ENCODE measurements around the gene SCUBE1. TPM values are rescaled to one million over a fixed set of nuclear protein-coding genes. Genes with fewer than 3 reads are reported as not detected.

SCUBE1 gene
- polyA plus RNA-seq, 1 donor from 2014 or later = not detected

- H3K27me3 Mint-ChIP-seq = peaks cover 1% of the 10 kb centered on the region
Measured at GRCh38 chr22:43245717-43246116, 97.5 kb downstream of the SCUBE1 start.

DNA sequence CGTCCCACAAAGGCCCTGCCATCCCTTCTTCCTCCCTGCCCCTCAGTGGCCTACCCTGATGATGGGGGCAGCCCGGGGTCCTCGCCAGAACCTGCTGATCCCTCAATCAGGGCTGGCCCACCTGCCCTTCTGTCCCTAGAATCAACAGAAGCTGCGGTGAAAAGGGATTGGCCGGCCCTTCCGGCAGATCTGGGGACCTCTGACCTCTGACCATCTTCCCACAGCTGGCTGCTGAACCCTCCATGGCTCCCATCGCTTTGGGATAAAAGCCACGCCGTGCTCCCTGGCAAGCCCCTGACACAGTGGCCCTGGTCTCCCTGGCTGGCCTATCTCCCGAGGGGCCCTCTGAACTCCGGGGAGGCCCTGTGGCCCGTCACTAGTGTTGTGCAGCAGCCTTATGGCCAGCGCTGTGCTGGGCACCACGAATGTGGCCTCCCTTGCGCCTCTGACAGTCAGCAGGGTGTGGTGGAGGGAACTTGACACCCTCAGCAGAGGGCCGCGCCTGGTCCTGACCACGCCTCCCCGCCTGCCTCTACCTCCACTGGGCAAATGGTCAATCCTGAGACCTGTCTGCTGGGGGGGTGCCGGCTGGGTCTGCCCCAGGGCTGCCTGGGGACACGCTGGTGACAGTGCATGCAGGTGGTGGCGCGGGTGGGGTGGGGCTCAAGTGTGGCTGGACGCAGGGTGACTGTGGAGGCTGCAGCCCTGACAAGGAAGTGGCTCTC lies 98.2 kb downstream of the SCUBE1 start:
- Mint-ChIP-seq H3K9me3 (no peaks in the 10 kb centered on the region), H3K4me1 (peaks cover 0 to 3% (median 0%) of the 10 kb centered on the region in 3 donors), H3K27me3 (peaks cover 1% of the 10 kb centered on the region), H3K36me3 (no peaks in the 10 kb centered on the region), H3K27ac (no peak overlapping the region), H3K4me3 (no peak overlapping the region)

More at GRCh38 chr22:43245717-43246116, 97.5 kb downstream of the SCUBE1 start:
- H3K4me1 Mint-ChIP-seq = peaks cover 0 to 3% (median 0%) of the 10 kb centered on the region in 3 donors
- H3K36me3 Mint-ChIP-seq = no peaks in the 10 kb centered on the region
- no peaks in the 10 kb centered on the region for H3K9me3 Mint-ChIP-seq
- H3K27ac Mint-ChIP-seq = no peak overlapping the region
- no peak overlapping the region for H3K4me3 Mint-ChIP-seq

- H3K27me3 Mint-ChIP-seq = peaks cover 1% of the 10 kb centered on the region
- no peak overlapping the region for H3K27ac Mint-ChIP-seq
- peaks cover 0 to 3% (median 0%) of the 10 kb centered on the region in 3 donors for H3K4me1 Mint-ChIP-seq
- no peak overlapping the region for H3K4me3 Mint-ChIP-seq
- no peaks in the 10 kb centered on the region for H3K9me3 Mint-ChIP-seq
- no peaks in the 10 kb centered on the region for H3K36me3 Mint-ChIP-seq
Measured at GRCh38 chr22:43244402-43244801, 98.8 kb downstream of the SCUBE1 start.

DNA sequence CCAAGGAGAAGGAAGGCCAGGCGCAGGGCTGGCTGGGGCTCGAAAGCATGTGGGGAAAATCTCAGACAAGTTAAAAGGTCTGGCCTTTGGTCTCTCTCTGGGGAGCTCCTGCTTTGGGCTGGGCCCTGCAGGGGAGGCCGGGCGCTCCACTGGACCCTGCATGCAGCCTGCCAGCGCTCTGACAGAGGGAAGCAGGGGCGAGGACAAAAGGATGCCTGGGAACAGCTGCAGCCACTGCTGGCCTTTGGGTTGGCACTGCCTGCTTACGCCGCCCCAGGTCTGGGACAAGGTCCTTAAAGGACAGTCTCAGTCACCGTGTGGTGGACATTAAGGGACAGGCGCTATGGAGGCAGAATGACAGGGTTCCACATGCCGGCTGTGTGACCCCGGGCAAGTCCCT lies 99.8 kb downstream of the SCUBE1 start:
- Mint-ChIP-seq H3K9me3 (no peaks in the 10 kb centered on the region), H3K27ac (no peak overlapping the region), H3K4me1 (peaks cover 0 to 3% (median 0%) of the 10 kb centered on the region in 3 donors), H3K36me3 (no peaks in the 10 kb centered on the region), H3K27me3 (peaks cover 3% of the 10 kb centered on the region), H3K4me3 (no peak overlapping the region)

GRCh38 chr22:43242627-43243026 lies 100.5 kb downstream of the SCUBE1 start:
- Mint-ChIP-seq H3K27ac (no peak overlapping the region), H3K36me3 (no peaks in the 10 kb centered on the region), H3K4me3 (no peak overlapping the region), H3K27me3 (peaks cover 3% of the 10 kb centered on the region), H3K4me1 (peaks cover 0 to 5% (median 0%) of the 10 kb centered on the region in 3 donors), H3K9me3 (no peaks in the 10 kb centered on the region)

- Mint-ChIP-seq H3K9me3 (no peaks in the 10 kb centered on the region), H3K4me3 (no peak overlapping the region), H3K36me3 (no peaks in the 10 kb centered on the region), H3K4me1 (peaks cover 0 to 5% (median 0%) of the 10 kb centered on the region in 3 donors), H3K27ac (peak overlapping the region in 1 of 3 donors; percentile 13), H3K27me3 (peaks cover 4% of the 10 kb centered on the region)
Measured at GRCh38 chr22:43241699-43242386, 101.3 kb downstream of the SCUBE1 start.

DNA sequence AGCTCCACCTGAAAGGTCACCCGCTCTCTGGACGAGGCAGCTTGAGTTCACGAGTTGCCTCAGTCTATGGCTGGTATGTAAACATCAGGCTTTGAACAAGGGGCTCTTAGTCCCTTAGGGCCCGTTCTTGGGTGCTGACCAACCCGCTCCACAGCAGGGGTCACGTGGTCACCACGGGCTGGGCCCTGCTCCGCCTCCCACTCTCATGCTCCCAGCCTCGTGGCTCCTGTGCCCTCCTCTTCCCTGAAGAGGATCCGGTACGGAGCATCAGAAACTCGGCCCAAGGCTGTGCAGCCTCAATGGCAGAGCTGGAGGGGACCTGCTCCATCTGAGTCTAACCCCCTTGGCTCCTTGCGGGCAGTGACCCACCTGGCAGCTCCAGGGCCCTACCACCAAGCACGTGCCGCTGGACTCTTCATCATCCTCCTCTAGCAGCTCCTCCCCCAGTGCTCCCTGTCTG lies 102.0 kb downstream of the SCUBE1 start:
- Mint-ChIP-seq H3K27ac (no peak overlapping the region), H3K9me3 (no peaks in the 10 kb centered on the region), H3K4me1 (peaks cover 0 to 5% (median 0%) of the 10 kb centered on the region in 3 donors), H3K36me3 (no peaks in the 10 kb centered on the region), H3K4me3 (no peak overlapping the region), H3K27me3 (peaks cover 8% of the 10 kb centered on the region)

DNA sequence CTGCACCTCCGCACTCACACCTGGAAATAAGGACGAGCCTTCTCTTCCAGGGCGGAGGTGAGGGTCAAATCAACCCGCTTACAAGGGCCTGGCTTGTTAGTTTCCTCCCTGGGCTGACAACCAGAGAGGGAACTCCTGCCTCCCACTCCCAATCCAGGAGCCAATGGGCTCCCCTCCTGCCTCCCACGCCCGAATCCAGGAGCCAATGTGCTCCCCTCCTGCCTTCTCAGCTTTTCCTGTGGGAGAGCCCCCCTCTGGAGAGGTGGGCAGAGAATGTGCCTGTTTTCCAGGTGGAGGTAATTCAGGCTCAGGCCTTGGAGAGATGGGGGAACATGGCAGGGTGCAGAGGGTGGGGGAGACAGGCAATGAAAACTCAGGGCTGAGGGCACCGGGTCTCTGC lies 102.6 kb downstream of the SCUBE1 start:
- no peak overlapping the region for H3K4me3 Mint-ChIP-seq
- H3K36me3 Mint-ChIP-seq = no peaks in the 10 kb centered on the region
- peaks cover 0 to 2% (median 0%) of the 10 kb centered on the region in 3 donors for H3K4me1 Mint-ChIP-seq
- H3K27ac Mint-ChIP-seq = no peak overlapping the region
- H3K9me3 Mint-ChIP-seq = no peaks in the 10 kb centered on the region
- peaks cover 8% of the 10 kb centered on the region for H3K27me3 Mint-ChIP-seq

- peaks cover 0 to 1% (median 0%) of the 10 kb centered on the region in 3 donors for H3K4me1 Mint-ChIP-seq
- no peaks in the 10 kb centered on the region for H3K9me3 Mint-ChIP-seq
- H3K4me3 Mint-ChIP-seq = no peak overlapping the region
- H3K27me3 Mint-ChIP-seq = peaks cover 8% of the 10 kb centered on the region
- no peaks in the 10 kb centered on the region for H3K36me3 Mint-ChIP-seq
- H3K27ac Mint-ChIP-seq = no peak overlapping the region
Measured at GRCh38 chr22:43239956-43240355, 103.2 kb downstream of the SCUBE1 start.

GRCh38 chr22:43239193-43239780 lies 103.9 kb downstream of the SCUBE1 start:
- Mint-ChIP-seq H3K4me3 (no peak overlapping the region), H3K36me3 (no peaks in the 10 kb centered on the region), H3K4me1 (peaks cover 0 to 1% (median 0%) of the 10 kb centered on the region in 3 donors), H3K27ac (no peak overlapping the region), H3K27me3 (peaks cover 8% of the 10 kb centered on the region), H3K9me3 (no peaks in the 10 kb centered on the region)

DNA sequence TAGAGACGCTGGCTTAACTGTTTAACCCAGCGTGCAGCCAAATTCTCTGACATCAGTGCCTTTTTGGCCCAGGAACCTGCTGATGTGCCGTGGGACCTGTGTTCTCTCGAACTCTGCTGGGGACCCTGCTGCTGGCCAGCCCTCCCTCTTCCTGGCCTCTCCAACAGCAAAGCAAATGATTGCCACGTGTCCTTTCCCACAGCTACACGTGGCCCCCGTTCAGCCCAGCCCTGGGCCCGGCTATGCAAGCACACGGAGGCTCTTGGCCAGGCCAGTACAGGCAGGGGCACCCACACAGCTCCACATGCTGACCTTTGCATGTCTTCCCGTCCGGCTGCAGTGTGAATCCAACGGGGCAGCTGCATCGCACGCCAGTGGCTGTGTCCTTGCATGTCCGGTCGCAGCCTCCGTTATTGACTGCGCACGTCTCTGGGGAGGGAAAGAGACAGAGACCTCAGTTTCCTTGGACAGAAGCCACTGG lies 104.6 kb downstream of the SCUBE1 start:
- Mint-ChIP-seq H3K27ac (no peak overlapping the region), H3K4me1 (peaks cover 0 to 1% (median 0%) of the 10 kb centered on the region in 3 donors), H3K27me3 (peaks cover 8% of the 10 kb centered on the region), H3K36me3 (no peaks in the 10 kb centered on the region), H3K4me3 (no peak overlapping the region), H3K9me3 (no peaks in the 10 kb centered on the region)

DNA sequence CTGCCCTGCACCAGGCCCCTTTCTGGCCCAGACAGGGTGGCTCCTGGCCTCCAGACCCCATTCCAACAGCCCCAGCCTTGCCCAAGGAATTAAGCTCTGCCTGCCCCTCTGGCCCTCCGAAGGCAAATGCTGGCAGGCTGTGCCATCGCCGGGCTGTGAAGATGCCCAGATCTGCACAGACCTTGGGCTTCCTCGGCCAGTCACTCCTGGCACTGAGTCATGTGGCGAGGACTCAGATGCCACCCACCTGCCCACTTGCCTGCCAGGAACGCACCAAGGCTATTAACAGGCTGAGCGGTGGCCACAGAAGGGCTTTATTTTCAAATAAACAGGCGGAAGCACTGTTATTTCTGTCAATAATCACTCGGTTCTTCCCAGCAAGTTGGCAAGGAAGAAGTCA lies 105.9 kb downstream of the SCUBE1 start:
- Mint-ChIP-seq H3K4me3 (no peak overlapping the region), H3K27ac (peak overlapping the region in 1 of 3 donors; percentile 59), H3K4me1 (peaks cover 0 to 1% (median 0%) of the 10 kb centered on the region in 3 donors), H3K36me3 (no peaks in the 10 kb centered on the region), H3K27me3 (peaks cover 8% of the 10 kb centered on the region), H3K9me3 (no peaks in the 10 kb centered on the region)

- H3K4me1 Mint-ChIP-seq = peaks cover 0 to 1% (median 0%) of the 10 kb centered on the region in 3 donors
Measured at GRCh38 chr22:43236411-43237166, 106.6 kb downstream of the SCUBE1 start.

More at GRCh38 chr22:43236411-43237166, 106.6 kb downstream of the SCUBE1 start:
- H3K36me3 Mint-ChIP-seq = no peaks in the 10 kb centered on the region
- no peaks in the 10 kb centered on the region for H3K9me3 Mint-ChIP-seq
- H3K27ac Mint-ChIP-seq = no peak overlapping the region
- peaks cover 8% of the 10 kb centered on the region for H3K27me3 Mint-ChIP-seq
- no peak overlapping the region for H3K4me3 Mint-ChIP-seq

All from IgD-negative memory B cell (primary cell).